GM12891 (cell line): ENCODE data around the gene MT1H.

Experiments
- PAX5 ChIP-seq: IDR thresholded peaks from 2 replicates; pipeline ENCODE4 v1.6.1; 2011; ENCODE audit warnings: low read length, moderate library complexity, mild to moderate bottlenecking; ENCODE audit not compliant: insufficient read depth, severe bottlenecking
- POLR2A ChIP-seq: IDR thresholded peaks from 2 replicates; pipeline ENCODE4 v1.6.1; 2011; ENCODE audit warnings: low read depth, low read length, control low read depth

DNA sequence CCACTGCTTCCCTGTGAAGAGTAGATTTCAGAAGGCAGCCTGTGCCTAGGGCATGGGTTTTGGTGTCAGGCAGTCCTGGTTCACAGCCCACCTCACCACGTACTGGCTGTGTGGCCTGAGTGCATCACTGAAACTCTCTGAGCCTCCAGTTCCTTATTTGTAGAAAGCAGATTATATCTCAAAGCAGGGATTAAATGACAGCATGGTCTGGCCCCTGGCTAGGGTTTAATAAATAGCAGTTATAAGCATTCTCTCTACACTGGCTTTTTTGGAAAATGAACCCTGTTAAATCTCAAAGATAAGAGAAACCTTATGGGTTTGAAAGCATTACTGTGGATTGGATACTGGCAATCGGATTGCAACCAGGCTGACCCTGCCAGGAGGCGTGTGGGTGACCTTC is 40.1 kb upstream of the MT1H start:
- TF ChIP-seq PAX5 (no peak), POLR2A (no peak)
